ENCODE results near the gene CRACR2A. TPM values are rescaled to one million over a fixed set of nuclear protein-coding genes. Genes with fewer than 3 reads are reported as not detected.

Gene CRACR2A
- total RNA-seq, 2 experiments from 2014 or later = 28.2 to 31.1 TPM

DNA sequence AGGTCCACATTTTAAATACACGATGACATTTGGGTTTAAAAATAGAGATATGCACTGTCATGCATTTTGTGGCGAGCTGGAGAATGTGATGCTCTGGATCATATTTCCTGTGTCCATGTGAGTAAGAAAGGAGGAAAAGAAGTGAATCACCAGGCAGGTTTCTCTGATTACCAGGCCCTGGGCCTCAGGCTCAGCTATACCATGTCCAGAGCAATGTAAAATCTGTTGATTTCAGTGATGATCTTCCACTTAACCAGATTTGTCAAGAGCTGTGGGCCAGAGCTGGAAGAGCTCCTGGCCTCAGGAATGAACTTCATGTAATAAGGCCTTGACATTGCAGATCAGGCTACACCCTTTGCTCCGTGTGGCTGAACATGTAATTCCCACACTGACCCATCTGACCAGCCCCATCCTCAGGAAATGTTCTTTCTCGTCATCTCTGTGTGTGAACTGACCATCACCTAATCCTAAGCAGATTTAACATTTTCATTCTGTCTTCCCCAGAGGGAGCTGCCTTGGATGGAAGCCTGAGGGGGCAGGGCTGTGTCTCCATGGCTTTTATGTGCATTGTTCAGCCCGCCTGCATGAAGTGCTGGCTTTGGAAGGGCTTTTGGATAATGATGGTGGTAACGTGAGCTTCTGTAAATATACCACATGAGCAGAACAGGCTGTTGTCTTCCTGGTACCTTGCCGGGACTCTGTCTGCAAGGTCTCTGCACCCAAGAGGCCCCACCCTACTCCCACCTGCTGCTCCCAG is 54.5 kb downstream of the CRACR2A start:
- DNase-seq (ENCODE audit: low spot score) = no peak
- H3K9me3 ChIP-seq (ENCODE audit: low read length) = 0 out of 2 replicates have a peak, but pooled peaks cover 2% of the 10 kb centered on the region
- H3K79me2 ChIP-seq (ENCODE audit: insufficient read depth, low read depth, low read length) = no peaks in the 10 kb centered on the region
- no peak for TF ChIP-seq CTCF (conservative IDR thresholded peaks at IDR 0.05; ENCODE audit: low read length)
- TF ChIP-seq EZH2phosphoT487 (IDR thresholded peaks at IDR 0.05; ENCODE audit: borderline replicate concordance, low read depth, low read length) = no peak
- no peaks in the 10 kb centered on the region for H3K9me2 ChIP-seq (ENCODE audit: insufficient read depth, low read length)
- peaks cover 39% of the 10 kb centered on the region for H3K36me3 ChIP-seq (ENCODE audit: insufficient read depth, low read length)
- POLR2A ChIA-PET = interaction anchor here (0.6 kb wide), 1 partner anchor 81 kb away, joined by 3 read pairs; no protein-coding TSS in a partner anchor
- BruUV-seq (replicated peaks) = no TSS peak
- H3K4me1 ChIP-seq (ENCODE audit: insufficient read depth, low read length, poor library complexity, severe bottlenecking) = no peaks in the 10 kb centered on the region
- CTCF ChIA-PET (ENCODE audit: unreplicated experiment) = no interaction called here
- H3K27ac ChIP-seq (ENCODE audit: low read depth, low read length, poor library complexity, severe bottlenecking) = no peak overlapping the region
- no peak overlapping the region for H3K4me3 ChIP-seq (ENCODE audit: low read depth, low read length, poor library complexity, severe bottlenecking)
- no peaks in the 10 kb centered on the region for H4K20me1 ChIP-seq (ENCODE audit: insufficient read depth, low read length)
- intact Hi-C loops (cut with micrococcal nuclease; ENCODE audit: unreplicated experiment) = no loop called here
- no peak overlapping the region for H2AFZ ChIP-seq (ENCODE audit: low read length)
- H3K4me2 ChIP-seq (ENCODE audit: low read length) = no peak overlapping the region

GRCh38 chr12:3697311-3697870 is 55.5 kb downstream of the CRACR2A start:
- Histone ChIP-seq H3K4me3 (ENCODE audit: low read depth, low read length, poor library complexity, severe bottlenecking) (no peak overlapping the region), H2AFZ (ENCODE audit: low read length) (no peak overlapping the region), H3K4me1 (ENCODE audit: insufficient read depth, low read length, poor library complexity, severe bottlenecking) (no peaks in the 10 kb centered on the region), H3K9me3 (ENCODE audit: low read length) (no peaks in the 10 kb centered on the region), H3K27ac (ENCODE audit: low read depth, low read length, poor library complexity, severe bottlenecking) (no peak overlapping the region), H3K4me2 (ENCODE audit: low read length) (no peak overlapping the region), H4K20me1 (ENCODE audit: insufficient read depth, low read length) (no peaks in the 10 kb centered on the region), H3K36me3 (ENCODE audit: insufficient read depth, low read length) (peaks cover 49% of the 10 kb centered on the region), H3K9me2 (ENCODE audit: insufficient read depth, low read length) (no peaks in the 10 kb centered on the region), H3K79me2 (ENCODE audit: insufficient read depth, low read depth, low read length) (no peaks in the 10 kb centered on the region)
- intact Hi-C loops (cut with micrococcal nuclease; ENCODE audit: unreplicated experiment) = no loop called here
- POLR2A ChIA-PET = interaction anchor here (0.6 to 0.9 kb wide), 2 partner anchors 9 to 1189 kb away, joined by 3 read pairs; no protein-coding TSS in a partner anchor
- DNase-seq (ENCODE audit: low spot score) = no peak
- TF ChIP-seq CTCF (conservative IDR thresholded peaks at IDR 0.05; ENCODE audit: low read length) = no peak
- TF ChIP-seq EZH2phosphoT487 (IDR thresholded peaks at IDR 0.05; ENCODE audit: borderline replicate concordance, low read depth, low read length) = no peak
- CTCF ChIA-PET (ENCODE audit: unreplicated experiment) = no interaction called here
- BruUV-seq (replicated peaks) = no TSS peak

DNA sequence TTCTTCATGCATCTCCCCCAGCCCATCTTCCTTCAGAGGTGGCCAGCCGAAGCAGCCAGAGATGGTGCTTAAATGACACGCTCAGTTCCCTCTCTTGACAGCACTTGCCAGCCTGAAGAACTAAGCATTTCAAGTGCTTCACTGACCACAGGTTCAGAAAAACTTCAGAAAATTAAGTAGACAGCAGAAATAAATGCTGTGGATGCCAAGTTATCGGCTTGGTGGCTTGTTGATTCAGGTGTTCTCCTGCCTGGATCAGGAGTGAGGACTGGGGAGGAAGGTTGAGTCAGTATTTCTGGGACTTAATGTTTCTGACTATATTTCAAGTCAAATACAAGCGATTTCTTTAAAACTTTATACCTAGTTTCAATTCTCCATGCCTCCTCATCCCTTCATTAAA is 58.2 kb downstream of the CRACR2A start:
- TF ChIP-seq EZH2phosphoT487 (IDR thresholded peaks at IDR 0.05; ENCODE audit: borderline replicate concordance, low read depth, low read length) (no peak), CTCF (conservative IDR thresholded peaks at IDR 0.05; ENCODE audit: low read length) (no peak)
- ChIA-PET CTCF (ENCODE audit: unreplicated experiment) (no interaction called here), POLR2A (interaction anchor here (0.6 to 0.7 kb wide), 2 partner anchors 14 to 18 kb away, joined by 3 read pairs; no protein-coding TSS in a partner anchor)
- Histone ChIP-seq H3K9me2 (ENCODE audit: insufficient read depth, low read length) (no peaks in the 10 kb centered on the region), H4K20me1 (ENCODE audit: insufficient read depth, low read length) (no peaks in the 10 kb centered on the region), H3K4me2 (ENCODE audit: low read length) (no peak overlapping the region), H3K4me3 (ENCODE audit: low read depth, low read length, poor library complexity, severe bottlenecking) (no peak overlapping the region), H3K79me2 (ENCODE audit: insufficient read depth, low read depth, low read length) (no peaks in the 10 kb centered on the region), H3K27ac (ENCODE audit: low read depth, low read length, poor library complexity, severe bottlenecking) (no peak overlapping the region), H3K9me3 (ENCODE audit: low read length) (no peaks in the 10 kb centered on the region), H2AFZ (ENCODE audit: low read length) (no peak overlapping the region), H3K4me1 (ENCODE audit: insufficient read depth, low read length, poor library complexity, severe bottlenecking) (no peaks in the 10 kb centered on the region), H3K36me3 (ENCODE audit: insufficient read depth, low read length) (peaks cover 59% of the 10 kb centered on the region)
- DNase-seq (ENCODE audit: low spot score) = no peak
- no TSS peak for BruUV-seq (replicated peaks)
- intact Hi-C loops (cut with micrococcal nuclease; ENCODE audit: unreplicated experiment) = no loop called here
